Liver (tissue), 9 donors: Measurements from ENCODE around the gene SPIN1. TPM values are rescaled to one million over a fixed set of nuclear protein-coding genes. Genes with fewer than 3 reads are reported as not detected.

Experiments
- DNase-seq: peaks from one replicate; pipeline ENCODE4 v3.0.0-alpha.2; 2017; ENCODE audit warnings: low spot score
- H3K27ac ChIP-seq, 2 donors: one replicate each; pipeline ENCODE4 v1.7.0; 2013; ENCODE audit warnings: inconsistent platforms in 2 of 2, low read length in 2 of 2, control low read depth in 1 of 2, low read depth in 1 of 2, mild to moderate bottlenecking in 1 of 2
- H3K27me3 ChIP-seq, 4 donors: one replicate each; pipeline versions ENCODE4 v1.6.1 to v1.7.0; 2013; ENCODE audit warnings: low read length in 3 of 4, inconsistent platforms in 1 of 4, mild to moderate bottlenecking in 1 of 4, moderate library complexity in 1 of 4; ENCODE audit not compliant: control insufficient read depth in 4 of 4, insufficient read depth in 4 of 4
- H3K36me3 ChIP-seq, 4 donors: one replicate each; pipeline versions ENCODE4 v1.6.1 to v1.7.0; 2013; ENCODE audit warnings: low read length in 3 of 4, mild to moderate bottlenecking in 3 of 4, low read depth in 1 of 4, moderate library complexity in 1 of 4; ENCODE audit not compliant: control insufficient read depth in 4 of 4, insufficient read depth in 3 of 4
- H3K4me1 ChIP-seq, 4 donors: one replicate each; pipeline versions ENCODE4 v1.6.1 to v1.7.0; 2013; ENCODE audit warnings: low read length in 3 of 4, mild to moderate bottlenecking in 3 of 4, moderate library complexity in 1 of 4; ENCODE audit not compliant: control insufficient read depth in 4 of 4, insufficient read depth in 4 of 4
- H3K4me3 ChIP-seq, 3 donors: one replicate each; pipeline versions ENCODE4 v1.6.1 to v1.7.0; 2013; ENCODE audit warnings: low read length in 3 of 3, control low read depth in 1 of 3, low read depth in 1 of 3, mild to moderate bottlenecking in 1 of 3
- H3K9ac ChIP-seq, 2 donors: one replicate each; pipeline ENCODE4 v1.7.0; 2013; ENCODE audit warnings: low read length in 2 of 2, mild to moderate bottlenecking in 2 of 2, moderate library complexity in 2 of 2, control low read depth in 1 of 2, low read depth in 1 of 2
- H3K9me3 ChIP-seq, 4 donors: one replicate each; pipeline versions ENCODE4 v1.6.1 to v1.7.0; 2013; ENCODE audit warnings: low read length in 3 of 4; ENCODE audit not compliant: control insufficient read depth in 4 of 4
- EGR1 ChIP-seq, 2 donors: IDR thresholded peaks; 2 replicates each; pipeline ENCODE4 v1.6.1; 2016 to 2018; ENCODE audit warnings: antibody characterized with exemption in 2 of 2, low read depth in 2 of 2
- FOXA1 ChIP-seq: IDR thresholded peaks from 2 replicates; pipeline ENCODE4 v1.6.1; 2016; ENCODE audit warnings: antibody characterized with exemption
- FOXA2 ChIP-seq: IDR thresholded peaks from 2 replicates; pipeline ENCODE4 v1.6.1; 2016; ENCODE audit warnings: antibody characterized with exemption
- GABPA ChIP-seq, 2 donors: IDR thresholded peaks in 1 of 2; conservative IDR thresholded peaks in 1 of 2; 2 replicates each; pipeline ENCODE4 v1.6.1; 2016; ENCODE audit warnings: antibody characterized with exemption in 2 of 2, mild to moderate bottlenecking in 1 of 2, moderate library complexity in 1 of 2
- HNF4A ChIP-seq, 2 donors: conservative IDR thresholded peaks; 2 replicates each; pipeline ENCODE4 v1.6.1; 2016; ENCODE audit warnings: antibody characterized with exemption in 2 of 2, mild to moderate bottlenecking in 2 of 2
- HNF4G ChIP-seq: IDR thresholded peaks from 2 replicates; pipeline ENCODE4 v1.6.1; 2016; ENCODE audit warnings: antibody characterized with exemption
- JUND ChIP-seq, 2 donors: IDR thresholded peaks; 2 replicates each; pipeline ENCODE4 v1.6.1; 2016; ENCODE audit warnings: antibody characterized with exemption in 2 of 2
- NR2F2 ChIP-seq: IDR thresholded peaks from 2 replicates; pipeline ENCODE4 v1.6.1; 2016; ENCODE audit warnings: antibody characterized with exemption
- RAD21 ChIP-seq, 2 donors: IDR thresholded peaks; 2 replicates each; pipeline ENCODE4 v1.6.1; 2016; ENCODE audit warnings: antibody characterized with exemption in 2 of 2, mild to moderate bottlenecking in 2 of 2
- RXRA ChIP-seq, 2 donors: IDR thresholded peaks; 2 replicates each; pipeline ENCODE4 v1.6.1; 2017 to 2018; ENCODE audit warnings: antibody characterized with exemption in 2 of 2, mild to moderate bottlenecking in 1 of 2
- SP1 ChIP-seq: IDR thresholded peaks from 2 replicates; pipeline ENCODE4 v1.6.1; 2018; ENCODE audit warnings: antibody characterized with exemption, mild to moderate bottlenecking
- TAF1 ChIP-seq: conservative IDR thresholded peaks from 2 replicates; pipeline ENCODE4 v1.6.1; 2016; ENCODE audit warnings: antibody characterized with exemption, mild to moderate bottlenecking
- YY1 ChIP-seq: IDR thresholded peaks from 2 replicates; pipeline ENCODE4 v1.6.1; 2016; ENCODE audit warnings: antibody characterized with exemption, mild to moderate bottlenecking
- WGBS: extraction: QIAGEN DNeasy Blood & Tissue Kit; methylation state at CpG from one replicate; pipeline ENCODE4 v1.1.7; 2013; 5-methylcytosine and 5-hydroxymethylcytosine counted together
- polyA plus RNA-seq, 2 donors: library from polyadenylated mRNA; stranded (reverse) in 1 of 2; unstranded in 1 of 2; fragments of 200-250 nt in 1 of 2; fragments of >200 nt in 1 of 2; fragmentation: Nextera tagmentation in 1 of 2; extraction: Ambion mirVana in 1 of 2; gene quantifications; one replicate each; pipeline versions ENCODE4 v1.2.1 to v1.2.3, GENCODE V29; 2013 to 2015
- total RNA-seq, 2 donors: library from RNA; depleted of rRNA; stranded (reverse); fragments of >200 nt; gene quantifications; one replicate each; pipeline ENCODE4 v1.2.3, GENCODE V29; 2014
- TF ChIP-seq, protein P1 (sequence below): IDR thresholded peaks from 2 replicates; pipeline ENCODE4 v1.6.1; 2016; ENCODE audit warnings: antibody characterized with exemption
- TF ChIP-seq, protein P2 (sequence below): IDR thresholded peaks from 2 replicates; pipeline ENCODE4 v1.6.1; 2016; ENCODE audit warnings: antibody characterized with exemption
- TF ChIP-seq, protein P3 (sequence below): IDR thresholded peaks from 2 replicates; pipeline ENCODE4 v1.6.1; 2016; ENCODE audit warnings: antibody characterized with exemption, mild to moderate bottlenecking
- TF ChIP-seq, protein P4 (sequence below): fragments of 150-350 bp; IDR thresholded peaks from 2 replicates; pipeline ENCODE4 v1.5.1; 2017; ENCODE audit warnings: improper control_type of control experiment, low read depth, low read length; ENCODE audit not compliant: missing input control
- TF ChIP-seq, protein P5 (sequence below): IDR thresholded peaks from 2 replicates; pipeline ENCODE4 v1.6.1; 2016; ENCODE audit warnings: antibody characterized with exemption
- donor health status: healthy.
- donor health status: healthy.
- donor health status: healthy.
- donor health status: healthy.
- donor health status: healthy.

SPIN1 gene
- total and polyA plus RNA-seq, 4 donors, result 9.0 to 30.3 (median 18.6) TPM

DNA sequence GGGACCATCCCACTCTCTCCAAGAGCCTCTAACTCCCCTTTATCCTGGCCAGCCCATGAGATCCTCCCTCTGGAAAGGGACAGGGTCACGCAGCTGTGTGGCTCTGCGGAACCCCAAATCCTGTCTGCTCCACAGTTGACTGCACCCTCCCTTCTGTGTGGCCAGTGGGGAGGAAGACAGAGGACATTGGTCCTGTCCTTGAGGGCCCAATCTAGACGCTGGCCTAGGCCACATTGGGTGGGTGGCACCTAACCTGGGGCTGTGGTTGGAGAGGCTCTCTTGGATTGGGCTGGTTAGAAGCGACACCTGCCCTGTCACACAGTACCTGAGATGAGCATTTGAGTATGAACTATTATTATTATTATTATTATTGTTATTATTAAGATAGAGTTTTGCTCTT, 134.1 kb downstream of the SPIN1 start:
- Histone ChIP-seq H3K36me3 (no peaks in the 10 kb centered on the region), H3K9me3 (no peaks in the 10 kb centered on the region), H3K9ac (no peak overlapping the region), H3K27ac (no peak overlapping the region), H3K4me3 (no peak overlapping the region), H3K27me3 (no peaks in the 10 kb centered on the region), H3K4me1 (no peaks in the 10 kb centered on the region)
- no peak for DNase-seq
- no peak for TF ChIP-seq HNF4A (conservative IDR thresholded peaks at IDR 0.05)
- TF ChIP-seq SP1, result no peak
- TF ChIP-seq, protein P1, sequence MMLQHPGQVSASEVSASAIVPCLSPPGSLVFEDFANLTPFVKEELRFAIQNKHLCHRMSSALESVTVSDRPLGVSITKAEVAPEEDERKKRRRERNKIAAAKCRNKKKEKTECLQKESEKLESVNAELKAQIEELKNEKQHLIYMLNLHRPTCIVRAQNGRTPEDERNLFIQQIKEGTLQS, result no peak
- no peak for TF ChIP-seq GABPA (IDR thresholded peaks at IDR 0.05 in 1 of 2, conservative IDR thresholded peaks at IDR 0.05 in 1 of 2)
- TF ChIP-seq, protein P2, sequence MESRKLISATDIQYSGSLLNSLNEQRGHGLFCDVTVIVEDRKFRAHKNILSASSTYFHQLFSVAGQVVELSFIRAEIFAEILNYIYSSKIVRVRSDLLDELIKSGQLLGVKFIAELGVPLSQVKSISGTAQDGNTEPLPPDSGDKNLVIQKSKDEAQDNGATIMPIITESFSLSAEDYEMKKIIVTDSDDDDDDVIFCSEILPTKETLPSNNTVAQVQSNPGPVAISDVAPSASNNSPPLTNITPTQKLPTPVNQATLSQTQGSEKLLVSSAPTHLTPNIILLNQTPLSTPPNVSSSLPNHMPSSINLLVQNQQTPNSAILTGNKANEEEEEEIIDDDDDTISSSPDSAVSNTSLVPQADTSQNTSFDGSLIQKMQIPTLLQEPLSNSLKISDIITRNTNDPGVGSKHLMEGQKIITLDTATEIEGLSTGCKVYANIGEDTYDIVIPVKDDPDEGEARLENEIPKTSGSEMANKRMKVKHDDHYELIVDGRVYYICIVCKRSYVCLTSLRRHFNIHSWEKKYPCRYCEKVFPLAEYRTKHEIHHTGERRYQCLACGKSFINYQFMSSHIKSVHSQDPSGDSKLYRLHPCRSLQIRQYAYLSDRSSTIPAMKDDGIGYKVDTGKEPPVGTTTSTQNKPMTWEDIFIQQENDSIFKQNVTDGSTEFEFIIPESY, result no peak
- no peak for TF ChIP-seq NR2F2
- TF ChIP-seq FOXA2, result no peak
- TF ChIP-seq, protein P3, sequence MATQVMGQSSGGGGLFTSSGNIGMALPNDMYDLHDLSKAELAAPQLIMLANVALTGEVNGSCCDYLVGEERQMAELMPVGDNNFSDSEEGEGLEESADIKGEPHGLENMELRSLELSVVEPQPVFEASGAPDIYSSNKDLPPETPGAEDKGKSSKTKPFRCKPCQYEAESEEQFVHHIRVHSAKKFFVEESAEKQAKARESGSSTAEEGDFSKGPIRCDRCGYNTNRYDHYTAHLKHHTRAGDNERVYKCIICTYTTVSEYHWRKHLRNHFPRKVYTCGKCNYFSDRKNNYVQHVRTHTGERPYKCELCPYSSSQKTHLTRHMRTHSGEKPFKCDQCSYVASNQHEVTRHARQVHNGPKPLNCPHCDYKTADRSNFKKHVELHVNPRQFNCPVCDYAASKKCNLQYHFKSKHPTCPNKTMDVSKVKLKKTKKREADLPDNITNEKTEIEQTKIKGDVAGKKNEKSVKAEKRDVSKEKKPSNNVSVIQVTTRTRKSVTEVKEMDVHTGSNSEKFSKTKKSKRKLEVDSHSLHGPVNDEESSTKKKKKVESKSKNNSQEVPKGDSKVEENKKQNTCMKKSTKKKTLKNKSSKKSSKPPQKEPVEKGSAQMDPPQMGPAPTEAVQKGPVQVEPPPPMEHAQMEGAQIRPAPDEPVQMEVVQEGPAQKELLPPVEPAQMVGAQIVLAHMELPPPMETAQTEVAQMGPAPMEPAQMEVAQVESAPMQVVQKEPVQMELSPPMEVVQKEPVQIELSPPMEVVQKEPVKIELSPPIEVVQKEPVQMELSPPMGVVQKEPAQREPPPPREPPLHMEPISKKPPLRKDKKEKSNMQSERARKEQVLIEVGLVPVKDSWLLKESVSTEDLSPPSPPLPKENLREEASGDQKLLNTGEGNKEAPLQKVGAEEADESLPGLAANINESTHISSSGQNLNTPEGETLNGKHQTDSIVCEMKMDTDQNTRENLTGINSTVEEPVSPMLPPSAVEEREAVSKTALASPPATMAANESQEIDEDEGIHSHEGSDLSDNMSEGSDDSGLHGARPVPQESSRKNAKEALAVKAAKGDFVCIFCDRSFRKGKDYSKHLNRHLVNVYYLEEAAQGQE, result no peak
- TF ChIP-seq, protein P4, sequence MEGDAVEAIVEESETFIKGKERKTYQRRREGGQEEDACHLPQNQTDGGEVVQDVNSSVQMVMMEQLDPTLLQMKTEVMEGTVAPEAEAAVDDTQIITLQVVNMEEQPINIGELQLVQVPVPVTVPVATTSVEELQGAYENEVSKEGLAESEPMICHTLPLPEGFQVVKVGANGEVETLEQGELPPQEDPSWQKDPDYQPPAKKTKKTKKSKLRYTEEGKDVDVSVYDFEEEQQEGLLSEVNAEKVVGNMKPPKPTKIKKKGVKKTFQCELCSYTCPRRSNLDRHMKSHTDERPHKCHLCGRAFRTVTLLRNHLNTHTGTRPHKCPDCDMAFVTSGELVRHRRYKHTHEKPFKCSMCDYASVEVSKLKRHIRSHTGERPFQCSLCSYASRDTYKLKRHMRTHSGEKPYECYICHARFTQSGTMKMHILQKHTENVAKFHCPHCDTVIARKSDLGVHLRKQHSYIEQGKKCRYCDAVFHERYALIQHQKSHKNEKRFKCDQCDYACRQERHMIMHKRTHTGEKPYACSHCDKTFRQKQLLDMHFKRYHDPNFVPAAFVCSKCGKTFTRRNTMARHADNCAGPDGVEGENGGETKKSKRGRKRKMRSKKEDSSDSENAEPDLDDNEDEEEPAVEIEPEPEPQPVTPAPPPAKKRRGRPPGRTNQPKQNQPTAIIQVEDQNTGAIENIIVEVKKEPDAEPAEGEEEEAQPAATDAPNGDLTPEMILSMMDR, result no peak
- no peak for TF ChIP-seq RAD21 (IDR thresholded peaks at IDR 0.05)
- TF ChIP-seq RXRA (IDR thresholded peaks at IDR 0.05), result no peak
- no peak for TF ChIP-seq HNF4G
- TF ChIP-seq YY1, result no peak
- no peak for TF ChIP-seq TAF1
- TF ChIP-seq FOXA1, result no peak
- TF ChIP-seq JUND (IDR thresholded peaks at IDR 0.05), result no peak
- TF ChIP-seq, protein P5, sequence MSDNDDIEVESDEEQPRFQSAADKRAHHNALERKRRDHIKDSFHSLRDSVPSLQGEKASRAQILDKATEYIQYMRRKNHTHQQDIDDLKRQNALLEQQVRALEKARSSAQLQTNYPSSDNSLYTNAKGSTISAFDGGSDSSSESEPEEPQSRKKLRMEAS, result no peak
- TF ChIP-seq EGR1 (IDR thresholded peaks at IDR 0.05; ENCODE audit: low read depth in 2 of 2), result no peak
- WGBS, result 95% methylated on average over 4 of the region's 4 CpGs
